OCI-LY1 (cell line): ENCODE measurements around the gene TMBIM6.

Experiments used
- EZH2 ChIP-seq: fragments of 200-600 bp; sonication (generic), shearing (Covaris generic); IDR thresholded peaks from 2 replicates; pipeline ENCODE4 v1.8.0; 2017; ENCODE audit warnings: borderline replicate concordance, mixed run types, mild to moderate bottlenecking, antibody characterized with exemption, low read length, moderate library complexity, mixed read lengths
- TF ChIP-seq, protein P1 (sequence below): fragments of 200-600 bp; sonication (generic), shearing (Covaris generic); IDR thresholded peaks from 2 replicates; pipeline ENCODE4 v1.5.1; 2017; ENCODE audit warnings: mild to moderate bottlenecking, antibody characterized with exemption, low read length, moderate library complexity, mixed read lengths

DNA sequence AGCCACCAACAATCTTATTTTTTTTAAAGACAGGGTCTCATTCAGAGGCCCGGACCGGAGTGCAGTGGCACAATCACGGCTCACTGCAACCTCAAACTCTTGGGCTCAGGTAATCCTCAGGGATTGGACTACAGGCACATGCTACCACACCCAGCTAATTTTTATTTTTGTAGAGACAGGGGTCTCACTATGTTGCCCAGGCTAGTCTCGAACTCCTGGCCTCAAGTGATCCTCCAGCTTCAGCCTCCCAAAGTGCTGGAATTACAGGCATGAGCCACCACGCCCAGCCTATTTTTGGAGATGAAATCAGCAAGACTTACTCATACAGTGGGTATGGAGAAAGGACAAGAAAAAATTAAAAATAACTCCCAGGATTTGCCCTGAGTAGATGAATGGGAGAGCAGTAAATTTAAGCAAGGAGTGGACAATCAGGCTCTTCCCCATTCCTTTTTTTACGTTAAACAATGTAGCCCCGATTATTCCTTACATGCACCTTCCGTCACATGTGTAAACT lies 47.4 kb upstream of the TMBIM6 start:
- TF ChIP-seq, protein P1, sequence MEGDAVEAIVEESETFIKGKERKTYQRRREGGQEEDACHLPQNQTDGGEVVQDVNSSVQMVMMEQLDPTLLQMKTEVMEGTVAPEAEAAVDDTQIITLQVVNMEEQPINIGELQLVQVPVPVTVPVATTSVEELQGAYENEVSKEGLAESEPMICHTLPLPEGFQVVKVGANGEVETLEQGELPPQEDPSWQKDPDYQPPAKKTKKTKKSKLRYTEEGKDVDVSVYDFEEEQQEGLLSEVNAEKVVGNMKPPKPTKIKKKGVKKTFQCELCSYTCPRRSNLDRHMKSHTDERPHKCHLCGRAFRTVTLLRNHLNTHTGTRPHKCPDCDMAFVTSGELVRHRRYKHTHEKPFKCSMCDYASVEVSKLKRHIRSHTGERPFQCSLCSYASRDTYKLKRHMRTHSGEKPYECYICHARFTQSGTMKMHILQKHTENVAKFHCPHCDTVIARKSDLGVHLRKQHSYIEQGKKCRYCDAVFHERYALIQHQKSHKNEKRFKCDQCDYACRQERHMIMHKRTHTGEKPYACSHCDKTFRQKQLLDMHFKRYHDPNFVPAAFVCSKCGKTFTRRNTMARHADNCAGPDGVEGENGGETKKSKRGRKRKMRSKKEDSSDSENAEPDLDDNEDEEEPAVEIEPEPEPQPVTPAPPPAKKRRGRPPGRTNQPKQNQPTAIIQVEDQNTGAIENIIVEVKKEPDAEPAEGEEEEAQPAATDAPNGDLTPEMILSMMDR = no peak
- TF ChIP-seq EZH2 = no peak
